GM19397 (cell line): Measurements from ENCODE around the gene REV3L.
A peak's percentile ranks its signal among the peaks of the same experiment; 100 is the strongest.
"Not testable (repeated sequence)": the region's sequence is repeated elsewhere in the genome, so short reads cannot be mapped to it uniquely, and the experiment has no call there.

Experiments used
- ATAC-seq: cut with Tn5 transposase; IDR thresholded peaks from one replicate; pipeline ENCODE4 v1.9.1; 2021; ENCODE audit warnings: mild to moderate bottlenecking, moderate library complexity; ENCODE audit not compliant: unreplicated experiment

Gene REV3L

GRCh38 chr6:111381123-111381522 is 101.9 kb downstream of the REV3L start:
- no peak for ATAC-seq

GRCh38 chr6:111379831-111380230 is 103.2 kb downstream of the REV3L start:
- ATAC-seq = no peak

GRCh38 chr6:111379302-111379701 is 103.7 kb downstream of the REV3L start:
- ATAC-seq = no peak

- no peak for ATAC-seq
Measured at GRCh38 chr6:111377558-111378120, 105.4 kb downstream of the REV3L start.

GRCh38 chr6:111367393-111368088 is 115.5 kb downstream of the REV3L start:
- no peak for ATAC-seq

- no peak for ATAC-seq
Measured at GRCh38 chr6:111361648-111362047, 121.4 kb downstream of the REV3L start.

GRCh38 chr6:111358454-111358853 is 124.6 kb downstream of the REV3L start:
- ATAC-seq = no peak

- no peak for ATAC-seq
Measured at GRCh38 chr6:111357705-111358104, 125.3 kb downstream of the REV3L start.

GRCh38 chr6:111356551-111356950 is 126.5 kb downstream of the REV3L start:
- ATAC-seq = no peak

- ATAC-seq = no peak
Measured at GRCh38 chr6:111354758-111355555, 128.1 kb downstream of the REV3L start.

GRCh38 chr6:111353912-111354462 is 129.0 kb downstream of the REV3L start:
- no peak for ATAC-seq

- no peak for ATAC-seq
Measured at GRCh38 chr6:111347589-111347988, 135.4 kb downstream of the REV3L start.

GRCh38 chr6:111342913-111343312 is 140.1 kb downstream of the REV3L start:
- ATAC-seq = no peak

- peak; percentile 20 for ATAC-seq
Measured at GRCh38 chr6:111339294-111339693, 143.7 kb downstream of the REV3L start.

- ATAC-seq = peak; percentile 96
Measured at GRCh38 chr6:111338843-111339242, 144.2 kb downstream of the REV3L start.

GRCh38 chr6:111337829-111338236 is 145.2 kb downstream of the REV3L start:
- no peak for ATAC-seq

- ATAC-seq = peak; percentile 44
Measured at GRCh38 chr6:111329882-111330633, 153.0 kb downstream of the REV3L start.

- no peak for ATAC-seq
Measured at GRCh38 chr6:111326563-111326962, 156.5 kb downstream of the REV3L start.

GRCh38 chr6:111322145-111322544 is 160.9 kb downstream of the REV3L start:
- no peak for ATAC-seq

GRCh38 chr6:111307950-111308349 is 175.1 kb downstream of the REV3L start:
- ATAC-seq = not testable (repeated sequence)
